AG09309 (cell line): Measurements from ENCODE around the gene SLC16A3.

Experiments used
- DNase-seq: peaks from one replicate; pipeline ENCODE4 v3.0.0-alpha.2; 2010; ENCODE audit warnings: low read depth
- H3K4me3 ChIP-seq: 2 replicates; pipeline ENCODE4 v1.5.1; 2011; ENCODE audit warnings: mild to moderate bottlenecking, low read depth, low read length, moderate library complexity; ENCODE audit not compliant: control insufficient read depth
- TF ChIP-seq, protein P1 (sequence below): IDR thresholded peaks from 2 replicates; pipeline ENCODE4 v1.5.1; 2011; ENCODE audit warnings: mild to moderate bottlenecking, low read depth, low read length, inconsistent platforms; ENCODE audit not compliant: insufficient read depth, control insufficient read depth; ENCODE audit errors: missing control alignments

SLC16A3 gene

GRCh38 chr17:82234211-82235055 lies 5.6 kb downstream of the SLC16A3 start:
- no peak for DNase-seq
- no peak overlapping the region for H3K4me3 ChIP-seq
- TF ChIP-seq, protein P1, sequence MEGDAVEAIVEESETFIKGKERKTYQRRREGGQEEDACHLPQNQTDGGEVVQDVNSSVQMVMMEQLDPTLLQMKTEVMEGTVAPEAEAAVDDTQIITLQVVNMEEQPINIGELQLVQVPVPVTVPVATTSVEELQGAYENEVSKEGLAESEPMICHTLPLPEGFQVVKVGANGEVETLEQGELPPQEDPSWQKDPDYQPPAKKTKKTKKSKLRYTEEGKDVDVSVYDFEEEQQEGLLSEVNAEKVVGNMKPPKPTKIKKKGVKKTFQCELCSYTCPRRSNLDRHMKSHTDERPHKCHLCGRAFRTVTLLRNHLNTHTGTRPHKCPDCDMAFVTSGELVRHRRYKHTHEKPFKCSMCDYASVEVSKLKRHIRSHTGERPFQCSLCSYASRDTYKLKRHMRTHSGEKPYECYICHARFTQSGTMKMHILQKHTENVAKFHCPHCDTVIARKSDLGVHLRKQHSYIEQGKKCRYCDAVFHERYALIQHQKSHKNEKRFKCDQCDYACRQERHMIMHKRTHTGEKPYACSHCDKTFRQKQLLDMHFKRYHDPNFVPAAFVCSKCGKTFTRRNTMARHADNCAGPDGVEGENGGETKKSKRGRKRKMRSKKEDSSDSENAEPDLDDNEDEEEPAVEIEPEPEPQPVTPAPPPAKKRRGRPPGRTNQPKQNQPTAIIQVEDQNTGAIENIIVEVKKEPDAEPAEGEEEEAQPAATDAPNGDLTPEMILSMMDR = no peak

- TF ChIP-seq, protein P1 = no peak
- DNase-seq = no peak
- H3K4me3 ChIP-seq = no peak overlapping the region
Measured at GRCh38 chr17:82235056-82235774, 6.4 kb downstream of the SLC16A3 start.

GRCh38 chr17:82235775-82236141 lies 6.9 kb downstream of the SLC16A3 start:
- H3K4me3 ChIP-seq = no peak overlapping the region
- TF ChIP-seq, protein P1 = no peak
- no peak for DNase-seq

DNA sequence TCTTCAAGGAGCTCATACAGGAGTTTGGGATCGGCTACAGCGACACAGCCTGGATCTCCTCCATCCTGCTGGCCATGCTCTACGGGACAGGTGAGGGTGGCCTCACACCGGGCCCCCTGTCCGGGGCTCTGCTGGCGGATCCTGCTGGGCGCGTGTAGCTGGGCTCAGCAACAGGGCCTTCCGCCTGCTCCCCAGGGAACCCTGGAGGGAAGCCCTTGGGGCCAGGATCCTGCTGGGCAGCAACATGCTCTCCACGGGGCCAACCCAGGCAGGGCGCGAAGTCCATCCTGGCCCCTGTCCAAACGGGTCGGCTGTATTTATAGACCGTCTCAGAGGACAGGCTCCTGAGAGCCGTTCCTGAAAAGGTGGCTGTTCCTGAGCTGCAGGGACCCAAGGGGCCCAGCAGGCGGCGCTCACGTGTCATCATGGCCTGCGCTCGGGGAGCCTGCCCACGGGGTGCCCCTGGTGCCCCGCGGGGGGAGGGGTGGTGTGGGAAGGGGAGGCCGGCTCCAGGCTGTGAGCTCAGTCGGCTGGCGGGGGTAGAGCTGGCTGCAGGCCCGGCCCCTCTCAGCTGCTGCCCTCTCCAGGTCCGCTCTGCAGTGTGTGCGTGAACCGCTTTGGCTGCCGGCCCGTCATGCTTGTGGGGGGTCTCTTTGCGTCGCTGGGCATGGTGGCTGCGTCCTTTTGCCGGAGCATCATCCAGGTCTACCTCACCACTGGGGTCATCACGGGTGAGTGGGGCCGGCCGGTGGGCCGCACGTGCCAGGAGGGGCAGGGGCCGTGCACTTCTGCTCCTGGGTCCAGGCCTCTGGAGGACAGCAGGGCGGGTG lies 7.5 kb downstream of the SLC16A3 start:
- DNase-seq = no peak
- TF ChIP-seq, protein P1 = peak; percentile 70
- no peak overlapping the region for H3K4me3 ChIP-seq

- TF ChIP-seq, protein P1 = no peak
- DNase-seq = no peak
- no peak overlapping the region for H3K4me3 ChIP-seq
Measured at GRCh38 chr17:82237083-82237745, 8.4 kb downstream of the SLC16A3 start.

GRCh38 chr17:82237746-82238471 lies 9.1 kb downstream of the SLC16A3 start:
- TF ChIP-seq, protein P1 = no peak
- H3K4me3 ChIP-seq = no peak overlapping the region; the same call in 1 of the 2 replicates
- no peak for DNase-seq
